Measurements from ENCODE around the gene PSMG2.
"Not testable (repeated sequence)": the region's sequence is repeated elsewhere in the genome, so short reads cannot be mapped to it uniquely, and the experiment has no call there.

The PSMG2 gene

GRCh38 chr18:12758566-12758965 is 55.7 kb downstream of the PSMG2 start:
- DNase-seq (ENCODE audit: low read depth in 4 of 4, low spot score in 1 of 4), result not testable (repeated sequence)

DNA sequence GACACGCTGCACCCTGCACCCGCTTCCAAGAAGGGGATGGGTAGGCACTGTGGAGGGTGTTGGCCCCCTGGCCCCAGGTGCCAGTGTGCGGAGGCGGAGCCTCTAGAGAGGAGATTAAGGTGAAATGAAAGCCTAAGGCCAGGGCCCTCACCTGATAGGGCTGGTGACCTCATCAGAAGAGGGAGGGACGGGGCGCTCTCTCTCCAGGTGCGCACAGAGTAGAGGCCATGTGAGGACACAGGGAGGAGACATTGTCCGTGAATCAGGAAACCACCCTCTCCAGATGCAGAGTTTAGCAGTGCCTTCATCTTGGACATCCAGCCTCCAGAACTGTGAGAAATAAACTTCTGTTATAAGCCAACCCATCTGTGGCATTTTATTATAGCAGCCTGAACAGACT is 62.3 kb downstream of the PSMG2 start:
- DNase-seq (ENCODE audit: low read depth in 4 of 4, low spot score in 1 of 4), result no peak

DNA sequence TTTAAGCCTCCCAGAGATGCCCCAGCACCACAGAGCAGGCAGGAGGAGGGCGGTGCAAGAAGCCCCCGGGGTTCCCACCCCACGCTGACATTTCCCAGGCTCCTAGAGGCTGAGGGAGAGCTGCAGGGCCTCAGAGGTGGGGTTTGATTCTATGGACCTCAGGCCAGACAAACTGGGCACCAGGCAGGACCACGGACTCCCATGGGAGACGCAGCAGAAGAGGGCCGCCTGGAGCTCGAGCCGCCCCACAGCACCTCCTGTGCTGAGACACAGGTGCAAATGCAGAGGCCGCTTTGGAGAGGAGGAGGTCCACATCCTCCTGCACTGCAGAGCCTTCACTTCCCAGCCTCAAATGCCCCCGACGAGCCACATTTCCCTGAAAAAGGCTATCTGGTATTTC is 62.7 kb downstream of the PSMG2 start:
- DNase-seq (ENCODE audit: low read depth in 4 of 4, low spot score in 1 of 4), result no peak

GRCh38 chr18:12766986-12767433 is 64.2 kb downstream of the PSMG2 start:
- DNase-seq (ENCODE audit: low read depth in 4 of 4, low spot score in 1 of 4), result no peak

GRCh38 chr18:12767580-12768155 is 64.8 kb downstream of the PSMG2 start:
- DNase-seq (ENCODE audit: low read depth in 4 of 4, low spot score in 1 of 4), result no peak

DNA sequence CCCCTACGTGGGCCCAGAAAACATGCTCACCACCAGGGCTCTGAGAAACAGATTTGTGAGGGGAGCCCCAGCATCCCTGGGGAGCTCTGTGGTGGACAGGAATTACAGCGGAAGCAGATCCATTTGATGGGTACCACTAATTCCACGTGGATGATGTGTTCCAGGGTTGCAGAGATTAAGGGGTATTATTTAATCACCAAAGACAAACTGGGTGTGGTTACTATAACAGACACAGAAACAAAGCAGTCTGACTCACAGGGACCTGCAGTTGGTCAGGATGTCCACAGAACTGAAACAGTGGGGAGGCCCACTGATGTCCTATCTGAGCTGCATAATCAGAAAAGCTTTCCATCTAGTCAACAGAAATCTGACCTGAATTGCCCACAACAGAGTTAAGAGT is 65.8 kb downstream of the PSMG2 start:
- DNase-seq (ENCODE audit: low read depth in 4 of 4, low spot score in 1 of 4), result no peak

- DNase-seq (ENCODE audit: low read depth in 4 of 4, low spot score in 1 of 4), result no peak
These were observed 66.3 kb downstream of the PSMG2 start for GRCh38 chr18:12769136-12769535.

- DNase-seq (ENCODE audit: low read depth in 4 of 4, low spot score in 1 of 4), result no peak
These were observed 67.0 kb downstream of the PSMG2 start for GRCh38 chr18:12769644-12770440.

DNA sequence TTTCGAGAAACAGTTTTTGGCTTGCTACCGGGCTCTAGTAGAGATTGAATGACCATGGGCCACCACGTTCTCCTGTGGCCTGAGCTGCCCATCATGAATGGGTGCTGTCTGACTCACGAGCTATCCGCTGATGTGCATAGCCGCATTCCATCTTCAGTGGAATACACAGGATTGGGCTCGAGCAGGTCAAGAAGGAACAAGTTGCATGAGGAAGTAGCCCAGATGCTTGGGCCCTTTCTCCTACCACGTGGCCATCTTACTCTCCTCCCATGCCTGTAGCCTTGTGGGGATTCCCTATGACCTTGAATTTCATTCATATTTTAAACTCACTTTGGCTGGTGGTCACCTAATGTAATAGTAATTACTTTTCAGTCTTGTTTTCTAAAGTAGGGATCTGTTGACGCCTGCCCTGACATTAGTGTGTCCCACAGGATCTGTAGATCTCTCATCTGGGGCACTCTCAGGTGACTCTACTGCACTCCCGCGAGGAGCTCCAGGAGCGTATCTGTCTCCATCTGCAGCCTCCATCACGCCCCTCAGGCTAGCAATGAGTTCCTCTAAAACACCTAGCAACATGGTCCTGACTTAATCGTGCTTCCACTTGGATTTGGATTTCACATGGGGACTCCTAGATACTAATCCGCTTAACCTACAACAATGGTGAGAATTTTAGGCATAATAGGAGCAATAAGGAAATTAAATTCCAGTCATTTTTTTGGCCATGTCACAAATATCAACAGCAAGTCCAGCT is 67.8 kb downstream of the PSMG2 start:
- no peak for DNase-seq (ENCODE audit: low read depth in 4 of 4, low spot score in 1 of 4)

DNA sequence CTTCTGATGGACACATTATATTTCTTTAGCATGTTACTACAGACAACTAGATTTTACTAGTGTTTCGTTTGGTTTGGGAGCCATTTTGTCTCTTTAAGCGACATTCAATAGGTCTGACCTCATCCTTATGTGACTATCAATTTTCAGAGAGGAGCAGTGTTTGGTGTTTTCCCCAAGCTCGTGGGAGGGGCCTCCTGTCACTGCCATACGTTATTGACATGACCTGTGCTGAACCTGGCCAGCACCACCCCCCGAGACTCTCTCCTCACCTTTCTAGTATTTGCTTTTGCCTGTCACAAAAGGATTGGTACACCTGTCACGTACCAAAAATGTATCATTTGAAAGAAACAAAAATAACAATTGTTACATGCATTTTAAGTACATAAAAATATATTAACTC is 69.3 kb downstream of the PSMG2 start:
- DNase-seq (ENCODE audit: low read depth in 4 of 4, low spot score in 1 of 4), result no peak

DNA sequence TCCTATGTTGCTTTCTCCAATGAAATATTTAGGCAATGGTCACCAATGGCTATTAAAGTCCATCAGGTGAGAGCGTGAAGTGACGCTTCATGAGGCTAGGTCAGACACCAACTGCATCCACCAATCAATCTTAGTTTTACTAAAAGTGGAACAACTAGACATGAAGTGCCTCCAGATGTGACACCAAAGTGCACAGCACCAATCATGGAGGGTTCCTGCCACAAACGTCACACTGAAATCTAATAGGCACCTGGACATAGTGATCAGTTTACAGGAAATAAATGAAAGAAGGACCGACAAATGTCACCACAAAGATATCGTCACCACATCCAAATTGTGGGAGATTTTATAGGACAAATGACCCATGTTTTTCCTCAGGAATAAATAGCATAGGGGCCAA is 70.5 kb downstream of the PSMG2 start:
- no peak for DNase-seq (ENCODE audit: low read depth in 4 of 4, low spot score in 1 of 4)

DNA sequence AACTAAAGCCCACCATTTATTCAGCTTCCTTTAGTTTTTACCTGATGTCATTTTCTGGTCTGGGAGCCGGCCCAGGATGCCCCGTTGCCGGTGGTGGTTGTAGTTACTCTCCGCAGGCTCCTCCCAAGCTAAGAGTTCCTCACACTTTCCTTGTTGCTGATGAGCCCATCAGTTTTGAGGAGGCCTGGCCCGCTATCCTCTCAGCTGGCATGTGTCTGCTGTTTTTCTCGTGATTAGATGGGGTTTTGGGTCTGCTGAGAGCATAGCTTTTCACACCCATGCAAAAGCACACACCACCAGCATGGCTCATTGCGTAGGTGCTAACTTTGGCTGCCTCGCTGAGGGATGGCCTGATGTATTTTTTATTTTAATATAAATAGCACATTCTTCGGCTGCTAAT is 72.1 kb downstream of the PSMG2 start:
- no peak for DNase-seq (ENCODE audit: low read depth in 4 of 4, low spot score in 1 of 4)
